AG10803 (cell line): ENCODE data around the gene C18orf54.

Source experiments
- DNase-seq: peaks from one replicate; pipeline ENCODE4 v3.0.0; 2010; ENCODE audit warnings: low read depth
- H3K4me3 ChIP-seq: 2 replicates; pipeline ENCODE4 v1.5.1; 2011; ENCODE audit warnings: mild to moderate bottlenecking, low read length, control low read depth
- TF ChIP-seq, protein P1 (sequence below): conservative IDR thresholded peaks from 2 replicates; pipeline ENCODE4 v1.5.1; 2011; ENCODE audit warnings: mild to moderate bottlenecking, low read length, control low read depth, inconsistent platforms

The C18orf54 gene

DNA sequence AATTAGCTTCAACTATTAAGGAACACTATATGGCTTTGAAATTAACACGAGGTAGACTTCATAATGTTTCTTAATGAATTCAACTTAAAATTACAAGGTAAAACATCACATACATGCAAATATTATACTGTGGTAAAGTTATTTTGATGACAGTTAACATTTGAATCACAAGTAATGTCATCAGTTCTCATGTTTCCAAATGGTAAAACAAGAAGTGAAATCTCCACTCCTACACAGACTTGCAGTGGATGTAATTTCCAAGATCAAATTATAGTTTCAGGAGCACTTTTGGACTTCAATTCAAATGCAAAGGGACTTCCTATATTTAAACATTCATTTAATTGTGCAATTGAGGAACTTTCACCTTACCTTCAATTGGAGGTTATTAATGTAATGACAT, 39.1 kb downstream of the C18orf54 start:
- DNase-seq = no peak
- H3K4me3 ChIP-seq = no peak overlapping the region
- TF ChIP-seq, protein P1, sequence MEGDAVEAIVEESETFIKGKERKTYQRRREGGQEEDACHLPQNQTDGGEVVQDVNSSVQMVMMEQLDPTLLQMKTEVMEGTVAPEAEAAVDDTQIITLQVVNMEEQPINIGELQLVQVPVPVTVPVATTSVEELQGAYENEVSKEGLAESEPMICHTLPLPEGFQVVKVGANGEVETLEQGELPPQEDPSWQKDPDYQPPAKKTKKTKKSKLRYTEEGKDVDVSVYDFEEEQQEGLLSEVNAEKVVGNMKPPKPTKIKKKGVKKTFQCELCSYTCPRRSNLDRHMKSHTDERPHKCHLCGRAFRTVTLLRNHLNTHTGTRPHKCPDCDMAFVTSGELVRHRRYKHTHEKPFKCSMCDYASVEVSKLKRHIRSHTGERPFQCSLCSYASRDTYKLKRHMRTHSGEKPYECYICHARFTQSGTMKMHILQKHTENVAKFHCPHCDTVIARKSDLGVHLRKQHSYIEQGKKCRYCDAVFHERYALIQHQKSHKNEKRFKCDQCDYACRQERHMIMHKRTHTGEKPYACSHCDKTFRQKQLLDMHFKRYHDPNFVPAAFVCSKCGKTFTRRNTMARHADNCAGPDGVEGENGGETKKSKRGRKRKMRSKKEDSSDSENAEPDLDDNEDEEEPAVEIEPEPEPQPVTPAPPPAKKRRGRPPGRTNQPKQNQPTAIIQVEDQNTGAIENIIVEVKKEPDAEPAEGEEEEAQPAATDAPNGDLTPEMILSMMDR = no peak

DNA sequence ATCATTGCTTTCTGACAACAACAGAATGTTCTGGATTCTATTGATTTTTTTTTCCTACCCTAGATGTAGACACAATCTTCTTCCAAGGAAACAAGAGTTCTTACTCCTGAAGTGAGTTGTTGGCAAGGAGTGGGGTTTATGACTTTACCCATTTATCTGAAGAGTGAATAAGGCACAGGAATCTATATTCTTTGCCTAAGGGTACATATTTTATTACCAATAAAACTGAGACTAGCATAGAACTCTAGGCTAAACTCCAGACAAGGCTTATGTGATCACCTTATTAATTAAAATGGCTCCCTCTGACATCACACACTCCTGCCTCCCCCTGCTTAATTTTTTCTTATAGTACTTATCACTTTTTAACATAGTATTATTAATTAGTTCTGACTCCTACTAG, 47.6 kb downstream of the C18orf54 start:
- TF ChIP-seq, protein P1 = no peak
- H3K4me3 ChIP-seq = no peak overlapping the region
- no peak for DNase-seq

DNA sequence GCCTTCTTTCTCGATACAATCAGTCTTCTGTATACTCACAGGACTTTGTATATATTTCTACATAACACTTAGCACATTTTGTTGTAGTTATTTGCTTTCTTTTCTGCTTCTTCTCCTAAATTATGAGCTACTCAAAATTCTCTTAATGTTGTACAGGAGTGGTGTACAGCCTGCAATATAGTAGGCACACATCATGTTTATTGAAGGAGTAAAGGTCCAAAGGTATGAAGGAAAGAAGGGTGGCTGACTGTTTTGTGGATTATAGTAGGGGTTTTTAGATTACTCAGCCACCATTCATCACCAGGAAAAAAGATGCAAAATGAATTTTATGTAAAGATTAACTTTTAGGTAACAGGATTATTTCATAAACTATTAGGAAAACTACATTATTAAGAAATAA, 54.1 kb downstream of the C18orf54 start:
- TF ChIP-seq, protein P1 = no peak
- H3K4me3 ChIP-seq = no peak overlapping the region
- no peak for DNase-seq

DNA sequence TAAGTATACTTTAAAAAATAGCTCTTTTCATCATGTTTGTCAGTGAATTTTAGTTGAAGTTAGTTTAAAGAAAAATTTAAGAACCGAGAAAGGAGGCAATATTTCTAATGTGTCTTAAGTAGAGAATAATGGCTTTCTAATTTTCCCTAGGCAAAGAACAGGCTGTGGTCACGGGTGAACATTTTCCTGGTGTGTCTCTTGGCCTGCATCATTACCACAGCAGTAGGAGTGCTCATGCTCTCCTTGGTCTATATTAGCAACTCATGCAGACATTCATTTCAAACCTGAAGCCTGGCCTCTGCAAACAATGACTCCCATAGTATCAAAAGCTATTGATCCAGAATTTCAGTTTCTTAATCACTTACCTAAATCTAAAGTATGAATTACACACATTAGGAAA, 57.4 kb downstream of the C18orf54 start:
- TF ChIP-seq, protein P1 = no peak

DNA sequence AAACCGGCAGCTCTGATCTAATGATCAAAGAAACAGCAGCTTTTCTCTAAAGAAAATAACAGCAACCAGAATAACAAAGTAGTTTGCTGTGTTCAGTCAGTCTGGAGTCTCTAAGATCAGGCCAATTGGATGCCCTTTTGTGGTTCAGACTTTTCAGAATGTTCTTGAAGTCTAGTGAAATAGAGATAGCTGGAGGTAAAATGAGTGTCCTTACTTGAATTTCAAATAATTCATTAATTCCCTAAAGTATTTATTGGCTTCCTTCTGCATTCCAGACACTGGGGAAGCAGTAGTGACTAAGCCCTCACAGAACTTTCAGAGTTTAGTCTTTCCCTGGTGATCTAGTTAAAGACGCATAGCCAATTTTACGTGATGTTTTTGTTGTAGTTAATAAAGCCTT, 58.7 kb downstream of the C18orf54 start:
- no peak overlapping the region for H3K4me3 ChIP-seq
- TF ChIP-seq, protein P1 = no peak
- DNase-seq = peak; percentile 54

More for the DNA sequence above, 57.4 kb downstream of the C18orf54 start:
- H3K4me3 ChIP-seq = no peak overlapping the region
- DNase-seq = no peak

DNA sequence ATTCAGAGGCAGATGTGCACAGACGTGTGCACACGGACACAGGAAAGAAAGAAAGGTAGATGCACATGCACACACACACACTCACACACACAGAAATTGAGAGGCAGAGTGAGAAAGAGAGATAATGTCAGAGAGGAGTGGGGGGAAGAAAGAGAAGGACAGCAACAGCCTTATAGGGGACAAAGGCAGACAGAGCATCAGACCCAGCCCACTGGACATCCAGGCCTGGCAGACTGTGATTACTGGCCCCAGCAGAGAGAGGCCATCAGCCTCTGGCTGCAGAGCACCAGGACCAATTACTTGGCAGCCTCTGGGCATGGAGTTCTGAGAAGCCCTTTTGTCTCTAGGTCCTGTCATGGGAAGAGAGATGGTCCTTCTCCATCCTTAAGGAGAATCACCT, 66.1 kb downstream of the C18orf54 start:
- no peak for DNase-seq
- H3K4me3 ChIP-seq = no peak overlapping the region
- TF ChIP-seq, protein P1 = no peak

DNA sequence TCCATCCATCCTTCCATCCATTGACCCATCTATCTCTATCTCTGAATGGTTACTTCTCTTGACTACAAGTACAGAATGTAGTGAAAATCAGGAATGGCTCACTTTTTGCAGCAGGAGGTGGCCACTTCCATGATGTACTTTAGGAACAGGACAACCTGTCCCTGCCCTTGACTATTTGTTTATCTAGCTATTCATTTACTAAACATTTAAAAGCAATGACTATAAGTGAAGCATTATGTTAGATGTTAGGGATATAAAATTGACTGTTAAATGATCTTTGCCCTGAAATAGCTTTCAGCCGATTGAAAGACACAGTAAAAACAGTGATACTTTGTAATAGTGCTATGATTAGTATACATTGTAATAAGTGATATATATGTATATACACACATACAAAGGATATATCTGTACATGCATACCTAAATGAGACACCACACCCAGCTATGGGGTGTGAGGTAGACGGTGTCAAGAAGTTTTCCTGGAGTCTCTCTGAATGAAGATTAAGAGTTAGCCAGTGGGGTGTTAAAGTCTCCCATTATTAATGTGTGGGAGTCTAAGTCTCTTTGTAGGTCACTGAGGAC, 68.5 kb downstream of the C18orf54 start:
- H3K4me3 ChIP-seq = no peak overlapping the region
- TF ChIP-seq, protein P1 = no peak
- DNase-seq = no peak
